Neuron (in vitro differentiated cells): ENCODE measurements around the gene TRPC1.

ENCODE experiments used
- H2AFZ ChIP-seq: one replicate; pipeline ENCODE4 v1.6.1; 2013; ENCODE audit warnings: low read depth, mild to moderate bottlenecking, inconsistent platforms, low read length, moderate library complexity
- H3K27me3 ChIP-seq: one replicate; pipeline ENCODE4 v1.6.1; 2013; ENCODE audit warnings: low read length; ENCODE audit not compliant: insufficient read depth
- H3K36me3 ChIP-seq: one replicate; pipeline ENCODE4 v1.6.1; 2013; ENCODE audit warnings: low read length; ENCODE audit not compliant: insufficient read depth
- H3K4me1 ChIP-seq: one replicate; pipeline ENCODE4 v1.6.1; 2013; ENCODE audit warnings: low read length; ENCODE audit not compliant: insufficient read depth
- H3K4me3 ChIP-seq: 2 replicates; pipeline ENCODE4 v1.5.1; 2013; ENCODE audit warnings: mild to moderate bottlenecking, low read length, moderate library complexity
- H3K9me3 ChIP-seq: one replicate; pipeline ENCODE4 v1.6.1; 2013; ENCODE audit warnings: low read length

The TRPC1 gene

DNA sequence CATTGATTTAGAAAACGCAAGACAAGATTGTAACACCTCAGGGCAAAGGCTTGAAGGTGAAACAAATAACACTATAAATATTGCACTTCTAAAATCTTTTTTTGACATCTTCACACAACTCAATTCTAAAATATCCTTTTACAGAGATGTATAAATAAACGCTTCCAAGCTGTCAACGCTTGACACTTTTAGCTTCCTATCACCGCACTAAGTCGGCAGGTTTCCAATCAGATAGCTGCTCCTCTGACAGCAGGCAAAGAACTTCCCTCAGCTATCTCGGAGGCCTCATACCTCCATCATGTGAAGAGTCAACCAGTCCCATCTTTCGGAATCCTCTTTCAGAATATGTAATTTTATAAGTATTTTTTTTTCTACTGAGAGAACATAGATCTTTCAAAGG, 94.1 kb downstream of the TRPC1 start:
- H3K4me3 ChIP-seq: no peak overlapping the region
- peaks cover 2% of the 10 kb centered on the region for H3K9me3 ChIP-seq
- H3K4me1 ChIP-seq: no peaks in the 10 kb centered on the region
- H3K36me3 ChIP-seq: no peaks in the 10 kb centered on the region
- H2AFZ ChIP-seq: no peak overlapping the region
- H3K27me3 ChIP-seq: no peaks in the 10 kb centered on the region

DNA sequence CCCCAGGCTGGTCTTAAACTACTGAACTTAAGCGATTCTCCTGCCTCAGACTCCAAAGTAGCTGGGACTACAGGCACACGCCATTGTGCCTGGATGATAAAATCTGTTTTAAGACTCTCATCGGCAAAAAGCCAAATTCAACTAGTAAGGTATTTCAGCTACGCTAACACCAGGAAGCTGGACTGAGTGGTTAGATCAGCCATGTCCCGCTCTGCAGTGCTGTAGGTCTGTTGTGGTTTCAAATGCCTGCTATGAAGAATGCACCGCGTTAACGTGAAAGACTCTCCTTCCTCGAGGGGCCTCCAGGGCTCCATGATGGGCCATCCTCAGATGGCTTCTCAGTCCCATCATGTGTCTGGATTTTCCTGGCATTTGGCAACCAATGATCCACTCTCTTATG, 94.8 kb downstream of the TRPC1 start:
- H3K9me3 ChIP-seq: peaks cover 2% of the 10 kb centered on the region
- no peaks in the 10 kb centered on the region for H3K36me3 ChIP-seq
- no peaks in the 10 kb centered on the region for H3K4me1 ChIP-seq
- H2AFZ ChIP-seq: no peak overlapping the region
- no peak overlapping the region for H3K4me3 ChIP-seq
- H3K27me3 ChIP-seq: no peaks in the 10 kb centered on the region

DNA sequence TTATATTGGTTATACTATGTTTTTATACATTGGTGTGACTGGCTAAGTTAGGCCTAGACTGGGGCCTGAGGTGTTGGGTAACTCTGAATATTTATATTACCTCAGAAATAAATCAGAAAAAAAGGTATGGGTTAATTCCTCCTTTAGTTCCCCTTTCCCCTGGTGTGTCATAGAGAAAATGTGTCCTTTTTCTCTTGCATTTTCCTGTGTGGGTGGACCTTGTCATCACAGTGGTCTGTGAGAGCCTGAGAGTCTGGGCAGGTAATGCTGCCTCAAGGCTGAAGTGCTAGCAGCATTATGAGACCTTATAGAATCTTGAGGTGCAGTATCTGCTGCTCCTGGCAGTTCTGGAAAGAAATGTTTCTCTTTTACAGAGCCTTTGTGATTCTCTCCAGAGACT, 95.3 kb downstream of the TRPC1 start:
- no peaks in the 10 kb centered on the region for H3K4me1 ChIP-seq
- H2AFZ ChIP-seq: no peak overlapping the region
- no peak overlapping the region for H3K4me3 ChIP-seq
- peaks cover 2% of the 10 kb centered on the region for H3K9me3 ChIP-seq
- H3K36me3 ChIP-seq: no peaks in the 10 kb centered on the region
- H3K27me3 ChIP-seq: no peaks in the 10 kb centered on the region

DNA sequence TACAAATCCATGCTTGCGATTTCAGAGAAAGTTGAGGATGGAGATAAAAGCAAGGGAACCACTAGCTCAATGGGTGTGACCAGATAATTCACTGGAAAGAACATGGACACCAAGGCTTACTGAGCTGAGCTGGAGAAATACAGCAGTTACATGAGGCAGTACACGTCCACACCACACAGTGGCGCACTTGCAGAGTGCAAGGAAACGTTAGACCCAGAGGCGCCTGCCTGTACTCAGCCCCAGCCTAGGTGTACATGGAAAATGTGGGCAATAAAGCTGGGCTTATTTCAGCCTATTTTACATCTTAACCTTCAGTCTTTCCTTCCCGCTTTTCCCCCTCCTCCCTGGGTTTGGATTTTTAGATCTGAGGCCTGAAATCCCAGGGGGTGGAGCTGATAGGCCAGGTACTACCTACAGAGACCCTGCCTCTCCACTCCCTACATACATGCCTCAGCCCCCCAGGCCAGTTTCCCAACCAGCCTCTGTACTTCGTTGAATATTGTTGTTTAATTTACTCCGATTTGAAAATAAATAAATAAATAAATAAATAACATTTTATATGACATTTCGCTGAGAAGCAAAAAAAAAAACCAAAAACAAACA, 105.0 kb downstream of the TRPC1 start:
- Histone ChIP-seq H3K4me3 (no peak overlapping the region), H3K27me3 (peaks cover 6% of the 10 kb centered on the region), H3K36me3 (no peaks in the 10 kb centered on the region), H3K9me3 (no peaks in the 10 kb centered on the region), H3K4me1 (no peaks in the 10 kb centered on the region), H2AFZ (no peak overlapping the region)

- Histone ChIP-seq H3K36me3 (no peaks in the 10 kb centered on the region), H3K27me3 (peaks cover 10% of the 10 kb centered on the region), H3K4me3 (no peak overlapping the region), H3K4me1 (no peaks in the 10 kb centered on the region), H3K9me3 (peaks cover 4% of the 10 kb centered on the region), H2AFZ (no peak overlapping the region)
These were observed 113.7 kb downstream of the TRPC1 start for GRCh38 chr3:142837526-142837925.

DNA sequence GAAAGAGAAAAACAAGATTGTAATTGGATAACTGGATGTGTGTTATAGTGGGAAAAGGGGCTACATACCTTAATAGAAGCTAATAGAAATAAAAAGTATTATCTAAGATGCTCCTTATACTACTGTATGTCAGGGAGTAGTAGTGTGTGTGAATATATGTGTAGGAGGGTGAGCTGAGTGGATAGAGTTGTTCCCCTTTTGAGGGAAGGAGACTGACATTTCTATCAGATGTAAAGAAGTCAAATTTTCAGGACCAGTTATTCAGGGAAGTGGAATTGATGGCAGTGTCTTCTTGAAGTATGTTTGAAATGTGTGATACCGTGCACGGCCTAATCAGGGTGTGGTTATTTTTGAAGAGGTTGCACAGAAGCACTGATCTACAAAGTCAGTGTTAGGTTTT, 116.0 kb downstream of the TRPC1 start:
- peaks cover 10% of the 10 kb centered on the region for H3K27me3 ChIP-seq
- no peak overlapping the region for H3K4me3 ChIP-seq
- peaks cover 4% of the 10 kb centered on the region for H3K9me3 ChIP-seq
- H3K4me1 ChIP-seq: no peaks in the 10 kb centered on the region
- H3K36me3 ChIP-seq: no peaks in the 10 kb centered on the region
- H2AFZ ChIP-seq: no peak overlapping the region

- Histone ChIP-seq H3K27me3 (no peaks in the 10 kb centered on the region), H3K36me3 (no peaks in the 10 kb centered on the region), H3K4me3 (no peak overlapping the region), H3K4me1 (no peaks in the 10 kb centered on the region), H2AFZ (no peak overlapping the region), H3K9me3 (no peaks in the 10 kb centered on the region)
These were observed 120.6 kb downstream of the TRPC1 start for GRCh38 chr3:142844339-142844977.

DNA sequence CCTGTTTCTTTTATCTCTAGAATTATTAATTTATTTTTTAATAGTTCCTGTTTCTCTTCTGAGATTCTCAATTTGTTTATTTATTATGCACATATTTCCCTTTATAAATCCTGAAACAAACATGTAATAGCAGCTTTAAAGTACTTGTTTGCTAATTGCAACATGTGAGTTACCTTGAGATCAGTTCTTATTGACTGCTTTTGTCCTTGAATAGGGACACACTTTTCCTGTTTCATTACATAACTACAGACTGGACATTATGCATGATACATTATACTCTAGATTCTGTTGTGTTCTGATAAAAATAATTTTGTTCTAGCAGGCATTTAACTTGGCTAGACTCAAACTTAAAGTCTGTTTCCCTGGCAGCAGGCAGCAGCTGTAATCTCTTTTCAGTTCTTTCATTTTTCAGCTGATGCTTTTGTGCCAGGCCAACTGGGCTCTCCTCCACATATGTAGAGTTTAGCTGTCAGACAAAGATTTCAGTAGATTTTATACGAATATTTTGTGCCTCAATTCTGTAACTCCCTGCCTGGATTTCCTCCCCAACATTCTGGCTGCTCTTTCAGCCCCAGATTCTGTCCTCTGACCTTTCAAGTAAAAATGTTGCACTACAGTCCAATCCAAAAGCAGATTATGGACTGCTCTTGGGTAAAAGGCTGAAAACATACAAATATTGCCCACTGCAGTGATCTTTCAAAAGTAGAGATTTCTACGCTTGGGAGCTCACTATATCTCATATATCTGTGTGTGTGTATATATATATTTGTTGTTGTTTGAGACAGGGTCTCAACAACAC, 123.1 kb downstream of the TRPC1 start:
- no peak overlapping the region for H3K4me3 ChIP-seq
- peaks cover 8% of the 10 kb centered on the region for H3K4me1 ChIP-seq
- H2AFZ ChIP-seq: no peak overlapping the region
- no peaks in the 10 kb centered on the region for H3K9me3 ChIP-seq
- H3K36me3 ChIP-seq: no peaks in the 10 kb centered on the region
- H3K27me3 ChIP-seq: no peaks in the 10 kb centered on the region

GRCh38 chr3:142849148-142849547, 125.3 kb downstream of the TRPC1 start:
- Histone ChIP-seq H3K27me3 (no peaks in the 10 kb centered on the region), H3K4me3 (no peak overlapping the region), H3K36me3 (no peaks in the 10 kb centered on the region), H3K4me1 (peaks cover 8% of the 10 kb centered on the region), H3K9me3 (no peaks in the 10 kb centered on the region), H2AFZ (no peak overlapping the region)

- Histone ChIP-seq H3K4me3 (no peak overlapping the region), H3K36me3 (no peaks in the 10 kb centered on the region)
These were observed 126.7 kb downstream of the TRPC1 start for GRCh38 chr3:142850395-142851023.

DNA sequence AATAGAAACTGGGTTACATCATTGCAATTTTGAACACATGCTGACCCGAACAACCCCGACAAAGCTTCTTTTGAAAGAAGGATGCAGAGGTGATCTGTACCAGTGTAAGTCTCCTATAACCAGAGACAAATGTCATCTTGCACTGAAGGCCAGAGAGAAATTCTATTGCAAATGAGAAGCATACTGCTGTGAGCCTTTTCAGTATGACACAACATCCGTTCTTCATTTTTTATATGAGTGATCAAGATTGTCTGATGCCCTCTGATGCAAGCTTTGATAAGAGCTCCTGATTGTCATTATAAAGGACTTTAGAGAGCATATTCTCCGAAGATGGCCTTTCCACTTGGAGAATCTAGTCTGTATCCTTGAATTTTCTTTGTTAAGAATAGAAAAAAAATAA, 128.2 kb downstream of the TRPC1 start:
- H3K27me3 ChIP-seq: no peaks in the 10 kb centered on the region
- no peak overlapping the region for H2AFZ ChIP-seq
- no peaks in the 10 kb centered on the region for H3K9me3 ChIP-seq
- peaks cover 8% of the 10 kb centered on the region for H3K4me1 ChIP-seq
- no peak overlapping the region for H3K4me3 ChIP-seq
- H3K36me3 ChIP-seq: no peaks in the 10 kb centered on the region

More at GRCh38 chr3:142850395-142851023, 126.7 kb downstream of the TRPC1 start:
- Histone ChIP-seq H3K9me3 (no peaks in the 10 kb centered on the region), H3K4me1 (peaks cover 8% of the 10 kb centered on the region), H3K27me3 (no peaks in the 10 kb centered on the region), H2AFZ (no peak overlapping the region)

GRCh38 chr3:142853270-142854168, 129.7 kb downstream of the TRPC1 start:
- Histone ChIP-seq H3K4me1 (peaks cover 8% of the 10 kb centered on the region), H3K27me3 (no peaks in the 10 kb centered on the region), H3K36me3 (no peaks in the 10 kb centered on the region), H3K4me3 (no peak overlapping the region), H2AFZ (no peak overlapping the region), H3K9me3 (no peaks in the 10 kb centered on the region)
